Endothelial cell of hepatic sinusoid (primary cell): Measurements from ENCODE around the gene TRPM4.
"Not testable (repeated sequence)": the region's sequence is repeated elsewhere in the genome, so short reads cannot be mapped to it uniquely, and the experiment has no call there.

Experiments used
- in situ Hi-C: cut with HindIII; loops from 2 replicates; pipeline ENCODE4 v1.10.0; 2017; ENCODE audit warnings: low sequenced_read_pairs

TRPM4 gene

GRCh38 chr19:49126575-49126974 is 31.0 kb upstream of the TRPM4 start:
- in situ Hi-C loops: no loop called here

GRCh38 chr19:49127225-49127624 is 30.4 kb upstream of the TRPM4 start:
- in situ Hi-C loops: not testable (repeated sequence)

DNA sequence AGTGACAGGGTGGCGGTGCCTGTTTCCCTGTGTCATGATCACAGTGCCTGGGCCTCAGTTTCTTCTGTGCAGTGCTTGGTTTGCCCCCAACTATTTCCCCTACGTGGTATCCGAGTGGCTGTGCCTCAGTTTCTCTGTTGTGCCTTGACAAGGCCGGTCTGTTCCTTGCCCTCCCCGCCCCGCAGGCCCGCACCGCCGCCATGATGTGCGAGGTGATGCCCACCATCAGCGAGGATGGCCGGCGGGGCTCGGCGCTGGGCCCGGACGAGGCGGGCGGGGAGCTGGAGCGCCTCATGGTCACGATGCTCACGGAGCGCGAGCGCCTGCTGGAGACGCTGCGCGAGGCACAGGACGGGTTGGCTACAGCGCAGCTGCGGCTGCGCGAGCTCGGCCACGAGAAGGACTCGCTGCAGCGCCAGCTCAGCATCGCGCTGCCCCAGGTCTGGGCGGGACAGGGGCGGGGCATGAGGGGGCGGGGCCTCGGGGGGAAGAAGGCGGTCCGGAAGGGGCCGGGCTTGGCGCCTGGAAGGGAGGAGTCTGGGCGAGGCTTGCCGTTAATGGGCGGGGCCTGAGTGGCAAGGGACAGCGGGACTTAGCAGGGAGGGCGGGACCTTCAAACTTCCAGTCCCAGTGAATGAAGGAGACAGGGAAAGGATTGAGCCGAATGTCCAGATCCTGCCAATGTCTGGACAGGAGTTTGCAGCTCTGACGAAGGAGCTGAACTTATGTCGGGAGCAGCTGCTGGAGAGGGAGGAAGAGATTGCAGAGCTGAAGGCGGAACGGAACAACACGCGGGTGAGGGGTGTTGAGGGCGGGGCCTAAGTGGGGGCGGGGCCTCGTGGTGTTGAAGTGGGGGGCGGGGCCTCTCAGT is 29.7 kb upstream of the TRPM4 start:
- in situ Hi-C loops: no loop called here

GRCh38 chr19:49128545-49129237 is 28.9 kb upstream of the TRPM4 start:
- in situ Hi-C loops: no loop called here

GRCh38 chr19:49129238-49129583 is 28.4 kb upstream of the TRPM4 start:
- in situ Hi-C loops: no loop called here

DNA sequence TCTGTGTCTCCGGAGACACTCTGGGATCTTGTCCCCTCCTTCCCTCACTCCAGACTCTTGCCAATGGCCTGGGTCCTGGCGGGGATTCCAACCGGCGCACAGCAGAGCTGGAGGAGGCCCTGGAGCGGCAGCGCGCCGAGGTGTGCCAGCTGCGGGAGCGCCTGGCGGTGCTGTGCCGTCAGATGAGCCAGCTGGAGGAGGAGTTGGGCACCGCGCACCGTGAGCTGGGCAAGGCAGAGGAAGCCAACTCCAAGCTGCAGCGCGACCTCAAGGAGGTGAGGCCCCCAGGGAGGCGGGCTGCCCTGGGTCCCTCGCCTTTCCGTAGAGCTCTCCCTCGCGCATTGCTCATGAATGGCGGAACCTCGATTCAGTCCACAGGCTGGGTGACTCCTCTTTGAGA is 27.3 kb upstream of the TRPM4 start:
- in situ Hi-C loops: no loop called here

DNA sequence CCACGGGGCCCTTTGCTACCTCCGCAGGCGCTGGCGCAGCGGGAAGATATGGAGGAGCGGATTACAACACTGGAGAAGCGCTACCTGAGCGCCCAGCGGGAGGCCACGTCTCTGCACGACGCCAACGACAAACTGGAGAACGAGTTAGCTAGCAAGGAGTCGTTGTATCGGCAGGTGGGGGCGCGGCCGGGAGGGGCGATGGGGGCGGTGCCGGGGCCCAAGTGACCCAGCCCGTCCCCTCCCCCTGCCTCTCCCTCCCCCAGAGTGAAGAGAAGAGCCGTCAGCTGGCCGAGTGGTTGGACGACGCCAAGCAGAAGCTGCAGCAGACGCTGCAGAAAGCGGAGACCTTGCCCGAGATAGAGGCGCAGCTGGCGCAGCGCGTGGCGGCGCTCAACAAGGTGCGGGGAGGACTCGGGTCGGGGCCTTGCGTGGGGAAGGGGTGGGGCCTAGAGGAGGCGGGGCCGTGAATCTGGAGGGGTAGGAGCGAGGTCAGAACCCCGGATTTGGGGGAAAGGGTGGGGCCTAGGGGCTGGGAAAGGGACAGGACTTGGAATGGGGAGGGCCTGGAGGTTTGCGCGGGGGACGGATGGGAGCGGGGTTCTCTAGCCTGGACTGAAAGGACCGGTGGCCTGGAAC is 24.5 kb upstream of the TRPM4 start:
- in situ Hi-C loops: no loop called here

GRCh38 chr19:49133621-49134454 is 23.8 kb upstream of the TRPM4 start:
- in situ Hi-C loops: no loop called here

GRCh38 chr19:49135686-49136085 is 21.9 kb upstream of the TRPM4 start:
- in situ Hi-C loops: no loop called here

- in situ Hi-C loops: no loop called here
These were observed 20.8 kb upstream of the TRPM4 start for GRCh38 chr19:49136771-49137171.

- in situ Hi-C loops: no loop called here
These were observed 16.6 kb upstream of the TRPM4 start for GRCh38 chr19:49140951-49141350.

- in situ Hi-C loops: no loop called here
These were observed 16.2 kb upstream of the TRPM4 start for GRCh38 chr19:49141352-49141751.

- in situ Hi-C loops: no loop called here
These were observed 14.7 kb upstream of the TRPM4 start for GRCh38 chr19:49142866-49143335.

- in situ Hi-C loops: loop anchor here (5.0 kb wide), 1 partner anchor 52 kb away; no protein-coding TSS in a partner anchor
These were observed 11.8 kb upstream of the TRPM4 start for GRCh38 chr19:49145573-49146407.

DNA sequence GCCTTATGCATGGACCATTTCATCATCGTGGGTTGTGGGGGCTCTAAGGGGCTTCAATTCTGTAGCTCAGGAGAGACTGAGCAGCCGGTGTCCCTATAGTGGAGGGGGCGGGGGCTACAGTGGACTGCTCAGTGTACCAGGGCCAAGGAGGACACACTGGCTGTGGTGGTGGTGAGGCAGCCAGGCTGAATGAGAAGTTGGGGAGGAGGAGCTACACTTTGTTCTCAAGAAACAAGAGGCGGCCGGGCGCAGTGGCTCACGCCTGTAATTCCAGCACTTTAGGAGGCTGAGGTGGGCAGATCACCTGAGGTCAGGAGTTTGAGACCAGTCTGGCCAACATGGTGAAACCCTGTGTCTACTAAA is 11.2 kb upstream of the TRPM4 start:
- in situ Hi-C loops: loop anchor here (5.0 kb wide), 1 partner anchor 51 kb away; no protein-coding TSS in a partner anchor

GRCh38 chr19:49148044-49148682 is 9.4 kb upstream of the TRPM4 start:
- in situ Hi-C loops: loop anchor here (5.0 kb wide), 1 partner anchor 49 kb away; no protein-coding TSS in a partner anchor

DNA sequence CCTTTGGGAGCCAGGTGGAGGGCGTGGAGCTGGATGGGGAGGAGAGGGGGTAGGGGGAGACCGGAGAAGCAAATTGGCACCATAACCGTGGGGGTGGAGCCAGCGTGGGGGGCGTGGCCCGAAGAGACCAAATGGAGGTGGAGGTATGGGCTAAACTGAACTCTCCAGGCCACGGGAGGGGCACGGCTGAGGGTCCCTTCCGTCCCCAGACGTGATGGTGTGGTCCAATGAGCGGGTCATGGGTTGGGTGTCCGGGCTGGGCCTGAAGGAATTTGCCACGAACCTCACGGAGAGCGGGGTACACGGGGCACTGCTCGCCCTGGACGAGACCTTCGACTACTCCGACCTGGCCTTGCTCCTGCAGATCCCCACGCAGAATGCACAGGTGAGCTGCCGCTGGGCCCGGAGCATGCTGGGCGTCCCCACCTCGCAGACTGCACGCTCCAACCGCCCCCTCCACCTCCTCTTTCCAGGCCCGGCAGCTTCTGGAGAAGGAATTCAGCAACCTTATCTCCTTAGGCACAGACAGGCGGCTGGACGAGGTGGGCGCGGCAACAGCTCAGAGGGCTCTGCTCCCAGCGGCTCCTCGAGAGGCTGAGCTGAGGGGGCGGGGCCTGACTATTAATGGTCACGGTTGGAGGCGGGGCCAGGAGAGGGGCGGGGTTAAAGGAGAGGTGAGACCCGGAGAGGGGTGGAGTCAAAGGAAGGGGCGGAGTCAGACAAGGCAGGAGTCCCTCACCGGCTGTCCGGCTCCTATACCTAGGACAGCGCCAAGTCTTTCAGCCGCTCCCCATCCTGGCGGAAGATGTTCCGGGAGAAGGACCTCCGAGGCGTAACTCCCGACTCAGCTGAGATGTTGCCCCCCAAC is 8.6 kb upstream of the TRPM4 start:
- in situ Hi-C loops: loop anchor here (5.0 kb wide), 1 partner anchor 48 kb away; no protein-coding TSS in a partner anchor

DNA sequence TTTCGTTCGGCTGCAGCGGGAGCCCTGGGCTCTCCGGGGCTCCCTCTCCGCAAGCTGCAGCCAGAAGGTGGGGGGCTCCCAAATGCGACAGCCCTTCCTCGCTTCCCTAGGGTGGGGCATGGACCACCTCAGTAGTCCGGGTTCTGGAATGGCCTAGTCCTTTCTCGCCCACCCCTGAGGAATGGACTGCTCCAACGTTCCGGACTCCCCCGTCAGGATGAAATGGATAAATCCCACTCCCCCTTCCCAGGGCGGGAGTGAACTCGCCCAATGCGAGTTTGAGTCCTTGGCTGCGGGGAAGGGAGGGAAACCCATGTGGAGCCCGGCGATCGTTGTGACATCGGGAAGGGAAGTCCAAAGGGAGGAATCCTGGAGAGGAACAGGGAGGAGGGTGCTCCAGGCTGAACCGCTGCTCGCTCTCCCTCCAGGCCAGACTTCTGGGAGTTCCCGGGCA is 7.9 kb upstream of the TRPM4 start:
- in situ Hi-C loops: loop anchor here (5.0 kb wide), 1 partner anchor 48 kb away; no protein-coding TSS in a partner anchor
